ENCODE results near the gene PPP4R4.

PPP4R4 gene

DNA sequence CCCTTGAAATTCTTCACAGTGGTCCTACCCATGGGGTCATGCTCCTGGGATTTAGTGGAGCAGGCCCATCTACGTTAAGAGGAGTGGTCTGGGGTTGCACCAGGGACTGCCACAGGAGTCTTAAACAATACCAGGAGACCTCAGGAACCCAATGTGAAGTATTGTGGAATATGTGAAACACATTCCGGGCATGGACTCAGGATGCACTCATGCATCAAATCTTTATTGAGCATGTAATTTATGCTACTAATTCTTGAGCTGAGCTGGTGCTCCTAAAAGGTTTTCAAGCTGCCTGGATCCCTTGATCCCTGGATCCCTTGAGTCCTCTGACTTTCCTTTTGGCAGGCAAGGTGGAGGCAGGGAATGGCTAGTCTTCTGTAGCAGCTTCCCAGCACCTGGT, 110.1 kb downstream of the PPP4R4 start:
- no peak overlapping the region for H2AFZ ChIP-seq (ENCODE audit: low read depth, low read length, severe bottlenecking)
- H3K9me2 ChIP-seq (replicated peaks; ENCODE audit: insufficient read depth, low read length), result no peaks in the 10 kb centered on the region
- H4K20me1 ChIP-seq (ENCODE audit: low read depth, low read length), result no peaks in the 10 kb centered on the region
- TF ChIP-seq, protein P1, sequence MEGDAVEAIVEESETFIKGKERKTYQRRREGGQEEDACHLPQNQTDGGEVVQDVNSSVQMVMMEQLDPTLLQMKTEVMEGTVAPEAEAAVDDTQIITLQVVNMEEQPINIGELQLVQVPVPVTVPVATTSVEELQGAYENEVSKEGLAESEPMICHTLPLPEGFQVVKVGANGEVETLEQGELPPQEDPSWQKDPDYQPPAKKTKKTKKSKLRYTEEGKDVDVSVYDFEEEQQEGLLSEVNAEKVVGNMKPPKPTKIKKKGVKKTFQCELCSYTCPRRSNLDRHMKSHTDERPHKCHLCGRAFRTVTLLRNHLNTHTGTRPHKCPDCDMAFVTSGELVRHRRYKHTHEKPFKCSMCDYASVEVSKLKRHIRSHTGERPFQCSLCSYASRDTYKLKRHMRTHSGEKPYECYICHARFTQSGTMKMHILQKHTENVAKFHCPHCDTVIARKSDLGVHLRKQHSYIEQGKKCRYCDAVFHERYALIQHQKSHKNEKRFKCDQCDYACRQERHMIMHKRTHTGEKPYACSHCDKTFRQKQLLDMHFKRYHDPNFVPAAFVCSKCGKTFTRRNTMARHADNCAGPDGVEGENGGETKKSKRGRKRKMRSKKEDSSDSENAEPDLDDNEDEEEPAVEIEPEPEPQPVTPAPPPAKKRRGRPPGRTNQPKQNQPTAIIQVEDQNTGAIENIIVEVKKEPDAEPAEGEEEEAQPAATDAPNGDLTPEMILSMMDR (IDR thresholded peaks at IDR 0.05; ENCODE audit: insufficient read depth, low read length, poor library complexity, severe bottlenecking), result no peak
- no peak for TF ChIP-seq EZH2phosphoT487 (conservative IDR thresholded peaks at IDR 0.05; ENCODE audit: low read length)
- H3K27me3 ChIP-seq (ENCODE audit: low read length), result no peaks in the 10 kb centered on the region
- no peak overlapping the region for H3K4me2 ChIP-seq (ENCODE audit: low read depth, low read length, poor library complexity, severe bottlenecking)
- no peaks in the 10 kb centered on the region for H3F3A ChIP-seq (ENCODE audit: insufficient read depth)
- H3K36me3 ChIP-seq (ENCODE audit: low read length), result no peaks in the 10 kb centered on the region
- no peaks in the 10 kb centered on the region for H3K9me3 ChIP-seq (ENCODE audit: insufficient read depth, low read length)
- no peaks in the 10 kb centered on the region for H3K79me2 ChIP-seq (ENCODE audit: insufficient read depth, low read length)
- H3K4me3 ChIP-seq (ENCODE audit: insufficient read depth, low read length, poor library complexity, severe bottlenecking), result no peak overlapping the region
- H3K9ac ChIP-seq (ENCODE audit: low read length), result no peak overlapping the region
- H3K27ac ChIP-seq (ENCODE audit: low read depth, low read length), result no peak overlapping the region

DNA sequence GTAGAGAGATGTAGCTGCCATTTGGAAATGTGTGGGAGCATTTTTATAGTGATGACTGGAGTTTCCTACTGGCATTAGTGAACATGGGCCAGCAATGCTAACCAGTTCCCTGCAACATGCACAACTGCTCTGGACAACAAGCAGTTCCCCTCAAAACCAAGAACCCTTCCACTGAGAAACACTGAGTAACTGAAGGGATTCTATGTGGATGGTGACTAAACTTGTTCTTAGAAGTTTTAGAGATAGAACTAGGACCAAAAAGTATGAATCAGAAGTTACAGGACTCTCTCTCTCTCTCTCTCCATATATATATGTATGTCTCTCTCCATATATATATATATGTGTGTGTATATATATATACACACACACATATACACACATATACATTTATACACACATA, 111.0 kb downstream of the PPP4R4 start:
- H3K9me2 ChIP-seq (replicated peaks; ENCODE audit: insufficient read depth, low read length), result no peaks in the 10 kb centered on the region
- no peak overlapping the region for H3K4me2 ChIP-seq (ENCODE audit: low read depth, low read length, poor library complexity, severe bottlenecking)
- H3K27ac ChIP-seq (ENCODE audit: low read depth, low read length), result no peak overlapping the region
- H3K4me3 ChIP-seq (ENCODE audit: insufficient read depth, low read length, poor library complexity, severe bottlenecking), result no peak overlapping the region
- H2AFZ ChIP-seq (ENCODE audit: low read depth, low read length, severe bottlenecking), result no peak overlapping the region
- no peak overlapping the region for H3K9ac ChIP-seq (ENCODE audit: low read length)
- H3K36me3 ChIP-seq (ENCODE audit: low read length), result no peaks in the 10 kb centered on the region
- H3K79me2 ChIP-seq (ENCODE audit: insufficient read depth, low read length), result no peaks in the 10 kb centered on the region
- H3F3A ChIP-seq (ENCODE audit: insufficient read depth), result no peaks in the 10 kb centered on the region
- H3K9me3 ChIP-seq (ENCODE audit: insufficient read depth, low read length), result no peaks in the 10 kb centered on the region
- H3K27me3 ChIP-seq (ENCODE audit: low read length), result no peaks in the 10 kb centered on the region
- TF ChIP-seq, protein P1 (IDR thresholded peaks at IDR 0.05; ENCODE audit: insufficient read depth, low read length, poor library complexity, severe bottlenecking), result no peak
- no peak for TF ChIP-seq EZH2phosphoT487 (conservative IDR thresholded peaks at IDR 0.05; ENCODE audit: low read length)
- H4K20me1 ChIP-seq (ENCODE audit: low read depth, low read length), result no peaks in the 10 kb centered on the region

DNA sequence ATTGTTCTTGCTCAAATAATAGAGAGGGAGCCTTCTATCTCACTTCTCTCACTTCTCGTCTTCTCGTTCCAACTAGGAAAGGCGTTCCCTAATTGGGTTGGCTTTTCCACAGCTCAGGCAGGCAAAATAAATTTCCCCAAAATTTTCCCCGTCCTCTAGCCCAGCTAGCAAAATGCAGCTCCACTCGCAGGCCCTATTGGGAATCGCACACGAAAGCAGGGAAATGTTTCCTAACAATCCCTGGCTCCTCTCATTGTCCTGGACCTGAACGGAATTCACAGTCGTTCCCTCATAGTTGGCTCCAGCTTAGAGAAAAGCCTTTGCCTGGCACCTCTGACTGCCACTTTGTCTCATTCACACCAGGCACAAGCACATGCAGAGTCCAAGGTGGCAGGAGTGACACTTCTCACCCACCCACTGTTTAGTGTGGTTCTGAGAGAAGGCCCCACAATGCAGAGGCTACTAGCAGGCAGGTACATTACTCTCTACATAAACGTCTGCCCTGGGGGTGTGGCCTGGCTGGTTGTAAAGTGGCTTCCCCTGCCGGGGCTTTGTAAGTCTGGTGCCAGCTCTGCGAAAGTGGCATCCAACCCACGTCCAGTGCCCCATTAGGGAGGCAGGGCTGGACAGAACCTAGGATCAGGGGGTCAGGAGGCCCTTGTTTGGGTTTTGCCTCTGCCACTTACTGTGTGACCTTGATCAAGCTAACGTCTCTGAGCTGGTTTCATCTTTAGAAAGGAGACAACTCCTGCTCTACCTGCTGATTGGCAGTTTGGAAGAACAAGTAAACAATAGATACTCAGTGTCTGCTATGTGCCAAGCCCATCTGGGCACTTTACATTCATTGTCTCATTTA, 114.7 kb downstream of the PPP4R4 start:
- Histone ChIP-seq H3K36me3 (ENCODE audit: low read length) (no peaks in the 10 kb centered on the region), H3K79me2 (ENCODE audit: insufficient read depth, low read length) (no peaks in the 10 kb centered on the region), H3F3A (ENCODE audit: insufficient read depth) (no peaks in the 10 kb centered on the region), H3K4me2 (ENCODE audit: low read depth, low read length, poor library complexity, severe bottlenecking) (no peak overlapping the region), H3K27ac (ENCODE audit: low read depth, low read length) (no peak overlapping the region), H3K9ac (ENCODE audit: low read length) (no peak overlapping the region), H4K20me1 (ENCODE audit: low read depth, low read length) (no peaks in the 10 kb centered on the region), H3K27me3 (ENCODE audit: low read length) (no peaks in the 10 kb centered on the region), H3K4me3 (ENCODE audit: insufficient read depth, low read length, poor library complexity, severe bottlenecking) (no peak overlapping the region), H2AFZ (ENCODE audit: low read depth, low read length, severe bottlenecking) (no peak overlapping the region), H3K9me3 (ENCODE audit: insufficient read depth, low read length) (no peaks in the 10 kb centered on the region), H3K9me2 (replicated peaks; ENCODE audit: insufficient read depth, low read length) (no peaks in the 10 kb centered on the region)
- TF ChIP-seq, protein P1 (IDR thresholded peaks at IDR 0.05; ENCODE audit: insufficient read depth, low read length, poor library complexity, severe bottlenecking), result no peak
- no peak for TF ChIP-seq EZH2phosphoT487 (conservative IDR thresholded peaks at IDR 0.05; ENCODE audit: low read length)
